Adrenal gland (tissue), 12 donors: ENCODE measurements around the gene RFPL1. TPM values are rescaled to one million over a fixed set of nuclear protein-coding genes. Genes with fewer than 3 reads are reported as not detected.

Source experiments
- DNase-seq, 7 donors: peaks; one replicate each; pipeline ENCODE4 v3.0.0-alpha.2; 2019 to 2020
- H3K27ac ChIP-seq, 5 donors: fragments of 200-600 bp; sonication (generic) in 4 of 5; 1 replicate in 3 of 5; 2 replicates in 2 of 5; pipeline versions ENCODE4 v1.5.1 to v1.8.0; 2016 to 2020; ENCODE audit warnings: mild to moderate bottlenecking in 1 of 5
- H3K27me3 ChIP-seq: fragments of 200-600 bp; 2 replicates; pipeline ENCODE4 v1.8.0; 2021
- H3K36me3 ChIP-seq, 2 donors: fragments of 200-600 bp; replicated peaks in 1 of 2; 1 replicate in 1 of 2; 2 replicates in 1 of 2; pipeline versions ENCODE4 v1.5.1 to v1.8.0; 2018 to 2022
- H3K4me1 ChIP-seq, 2 donors: fragments of 200-600 bp; replicated peaks in 1 of 2; 1 replicate in 1 of 2; 2 replicates in 1 of 2; pipeline versions ENCODE4 v1.5.1 to v1.8.0; 2018 to 2021
- H3K4me3 ChIP-seq, 4 donors: fragments of 200-600 bp; sonication (generic) in 3 of 4; one replicate each; pipeline ENCODE4 v1.5.1; 2016 to 2018
- H3K9me3 ChIP-seq, 3 donors: fragments of 200-600 bp; sonication (generic) in 1 of 3; replicated peaks in 1 of 3; 1 replicate in 2 of 3; 2 replicates in 1 of 3; pipeline versions ENCODE4 v1.5.1 to v1.8.0; 2016 to 2021
- CTCF ChIP-seq, 6 experiments: fragments of 450-650 bp in 4 of 6; fragments of 200-600 bp in 2 of 6; sonication (generic) in 1 of 6; IDR thresholded peaks; 1 replicate in 5 of 6; 2 replicates in 1 of 6; pipeline versions ENCODE4 v1.5.1 to v1.8.0; 2016 to 2021; ENCODE audit warnings: antibody characterized with exemption in 6 of 6, mild to moderate bottlenecking in 2 of 6, moderate library complexity in 1 of 6
- POLR2A ChIP-seq, 2 donors: fragments of 450-650 bp; IDR thresholded peaks; one replicate each; pipeline ENCODE4 v1.6.1; 2017; ENCODE audit warnings: antibody characterized with exemption in 2 of 2, mild to moderate bottlenecking in 2 of 2, moderate library complexity in 1 of 2
- WGBS, 4 donors: extraction: QIAGEN DNeasy Blood & Tissue Kit in 2 of 4; methylation state at CpG; one replicate each; pipeline versions ENCODE4 v1.1.5 to v1.1.7; 2013 to 2017; 5-methylcytosine and 5-hydroxymethylcytosine counted together
- intact Hi-C, 2 donors: fragments of 100-400 bp; cut with DNase I; formaldehyde crosslinking; loops; one replicate each; pipeline versions ENCODE4 v1.14.1 to v1.15.0; 2022 to 2023
- polyA plus RNA-seq, 3 donors: library from polyadenylated mRNA; stranded (reverse); fragments of 200-250 nt in 2 of 3; fragments of 350-450 nt in 1 of 3; fragmentation: Illumina TruSeq in 1 of 3; extraction: RNeasy Lipid Tissue Mini Kit (QIAGEN cat#74804) in 1 of 3; gene quantifications; one replicate each; pipeline ENCODE4 v1.2.3, GENCODE V29; 2013 to 2014
- total RNA-seq, 9 donors: library from RNA; depleted of rRNA in 4 of 9; stranded (reverse); fragments of >200 nt in 4 of 9; fragments of 120-200 nt in 1 of 9; fragmentation: NEBNext Ultra II Directional in 1 of 9; extraction: Animal tissue kit (Norgen Biotek cat#: 25700) in 1 of 9; gene quantifications; one replicate each; pipeline versions ENCODE4 v1.1.0 to v1.2.4, GENCODE V29; 2013 to 2023
- donor health status: healthy with polysubstance abuse.
- donor health status: Bipolar disorder and iron deficiency.
- donor health status: DM: yes; HTN: yes; CAD: no.
- donor health status: DM: no; HTN: no; CAD: no.
- donor health status: DM: no; HTN: no; CAD: no.
- donor health status: DM: yes; HTN: yes; CAD: no.

Gene RFPL1
- total and polyA plus RNA-seq, 12 donors = not detected

DNA sequence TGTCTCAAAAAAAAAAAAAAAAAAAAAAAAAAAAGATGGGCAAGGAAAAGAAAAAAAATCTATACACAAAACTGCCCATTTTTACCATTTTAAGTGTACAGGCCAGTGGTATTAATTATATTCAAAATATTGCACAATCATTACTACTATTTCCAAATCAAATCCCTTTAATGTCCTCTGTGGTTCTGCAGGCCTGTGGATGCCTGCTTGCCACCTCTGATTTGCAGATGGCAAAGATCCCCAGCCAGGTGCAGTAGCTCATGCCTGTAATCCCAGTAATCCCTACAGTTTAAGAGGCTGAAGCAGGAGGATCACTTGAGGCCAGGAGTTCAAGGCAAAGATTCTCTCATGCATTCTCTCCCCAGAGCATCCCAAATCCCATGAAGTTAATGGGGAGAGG lies 20.2 kb downstream of the RFPL1 start:
- DNase-seq = no peak
- Histone ChIP-seq H3K4me1 (no peaks in the 10 kb centered on the region), H3K36me3 (no peaks in the 10 kb centered on the region), H3K4me3 (no peak overlapping the region), H3K27ac (no peak overlapping the region), H3K9me3 (no peaks in the 10 kb centered on the region), H3K27me3 (no peaks in the 10 kb centered on the region)
- no peak for TF ChIP-seq CTCF (IDR thresholded peaks at IDR 0.05)
- TF ChIP-seq POLR2A (IDR thresholded peaks at IDR 0.05) = no peak
- intact Hi-C loops = no loop called here

GRCh38 chr22:29459773-29460172 lies 21.4 kb downstream of the RFPL1 start:
- DNase-seq = no peak

GRCh38 chr22:29461263-29461662 lies 22.9 kb downstream of the RFPL1 start:
- Histone ChIP-seq H3K4me1 (no peaks in the 10 kb centered on the region), H3K36me3 (no peaks in the 10 kb centered on the region), H3K27ac (no peak overlapping the region), H3K4me3 (no peak overlapping the region), H3K27me3 (no peaks in the 10 kb centered on the region), H3K9me3 (no peaks in the 10 kb centered on the region)
- no peak for TF ChIP-seq CTCF (IDR thresholded peaks at IDR 0.05)
- TF ChIP-seq POLR2A (IDR thresholded peaks at IDR 0.05) = no peak
- 87 to 91% (median 88%) methylated on average over 4 to 5 of the region's 5 CpGs for WGBS, 4 donors
- DNase-seq = no peak
- intact Hi-C loops = no loop called here

More at GRCh38 chr22:29459773-29460172, 21.4 kb downstream of the RFPL1 start:
- Histone ChIP-seq H3K4me3 (no peak overlapping the region), H3K36me3 (no peaks in the 10 kb centered on the region), H3K9me3 (no peaks in the 10 kb centered on the region), H3K4me1 (no peaks in the 10 kb centered on the region), H3K27me3 (no peaks in the 10 kb centered on the region), H3K27ac (no peak overlapping the region)
- intact Hi-C loops = no loop called here
- 73 to 83% (median 78%) methylated on average over 6 to 9 of the region's 9 CpGs for WGBS, 4 donors
- TF ChIP-seq POLR2A (IDR thresholded peaks at IDR 0.05) (no peak), CTCF (IDR thresholded peaks at IDR 0.05) (no peak)

DNA sequence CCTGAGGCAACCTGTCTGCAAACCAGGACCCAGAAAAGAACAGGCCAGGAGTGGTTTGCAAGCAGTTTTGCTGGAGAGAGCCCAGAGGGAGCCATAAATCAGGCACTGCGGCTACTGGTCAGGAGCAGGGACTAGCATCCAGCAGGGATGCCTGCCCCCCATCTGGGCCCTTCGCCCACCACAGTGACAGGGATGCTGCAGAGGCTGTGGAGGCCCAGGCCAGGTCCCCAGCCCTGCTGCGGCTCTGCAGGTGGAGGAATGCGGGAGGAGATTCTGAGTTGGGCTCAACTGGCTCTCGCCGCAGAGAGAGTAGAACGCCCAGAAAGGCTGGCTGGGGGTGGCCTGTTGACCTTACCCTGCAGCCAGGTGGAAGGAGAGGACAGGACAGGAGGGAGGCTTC lies 25.2 kb downstream of the RFPL1 start:
- no peak overlapping the region for H3K27ac ChIP-seq
- no peak for DNase-seq
- no peaks in the 10 kb centered on the region for H3K27me3 ChIP-seq
- H3K4me1 ChIP-seq = no peaks in the 10 kb centered on the region
- 89 to 92% (median 91%) methylated on average over 4 to 7 of the region's 7 CpGs for WGBS, 4 donors
- H3K4me3 ChIP-seq = no peak overlapping the region
- intact Hi-C loops = no loop called here
- H3K9me3 ChIP-seq = no peaks in the 10 kb centered on the region
- TF ChIP-seq POLR2A (IDR thresholded peaks at IDR 0.05) (no peak), CTCF (IDR thresholded peaks at IDR 0.05) (no peak)
- no peaks in the 10 kb centered on the region for H3K36me3 ChIP-seq
